A549 (cell line): ENCODE measurements around the gene ANO7. TPM values are rescaled to one million over a fixed set of nuclear protein-coding genes. Genes with fewer than 3 reads are reported as not detected.

Source experiments
- ATAC-seq, 2 experiments: fragments of 200-7000 bp in 1 of 2; fragments of >200 bp in 1 of 2; cut with Nextera tagmentation in 1 of 2; cut with Tn5 transposase in 1 of 2; 3 replicates each; pipeline versions ENCODE4 v1.8.0 to v1.9.1; 2018 to 2020; ENCODE audit warnings: mild to moderate bottlenecking in 1 of 2, moderate library complexity in 1 of 2
- CTCF ChIA-PET: fragments of 300-600 bp; sonication (Branson Sonifier 250); formaldehyde crosslinking; extraction: SDS; loops from one replicate; lab custom pipeline; 2021; ENCODE audit warnings: antibody characterized with exemption, inconsistent platforms; lab: Yijun Ruan, JAX
- POLR2A ChIA-PET: fragments of 350-600 bp; formaldehyde crosslinking; extraction: SDS; loops from one replicate; lab custom pipeline; 2021; ENCODE audit warnings: antibody characterized with exemption, inconsistent platforms; lab: Yijun Ruan, JAX
- DNase-seq, 2 experiments: peaks; one replicate each; pipeline versions ENCODE4 v3.0.0 to v3.0.0-alpha.2; 2011 to 2016; ENCODE audit warnings: low read depth in 1 of 2, low spot score in 1 of 2
- FAIRE-seq: peaks from 2 replicates; lab custom pipeline; 2011; peaks lifted over from hg19 to GRCh38; lab: Jason Lieb, UNC
- H3K27ac ChIP-seq, 2 experiments: fragments of >200 bp; sonication (Bioruptor Twin); formaldehyde crosslinking; 3 replicates each; pipeline ENCODE4 v1.5.1; 2016 to 2017
- H3K4me1 ChIP-seq: fragments of >200 bp; sonication (Bioruptor Twin); formaldehyde crosslinking; 3 replicates; pipeline ENCODE4 v1.6.1; 2016
- H3K4me2 ChIP-seq: fragments of >200 bp; sonication (Bioruptor Twin); formaldehyde crosslinking; 3 replicates; pipeline ENCODE4 v1.6.1; 2016
- H3K4me3 ChIP-seq: fragments of >200 bp; sonication (Bioruptor Twin); formaldehyde crosslinking; 3 replicates; pipeline ENCODE4 v1.5.1; 2016
- H3K9me3 ChIP-seq: fragments of >200 bp; sonication (Bioruptor Twin); formaldehyde crosslinking; 3 replicates; pipeline ENCODE4 v1.6.1; 2016
- CEBPB ChIP-seq, 2 experiments: fragments of >200 bp in 1 of 2; sonication (Bioruptor Twin) in 1 of 2; formaldehyde crosslinking in 1 of 2; IDR thresholded peaks; 2 replicates each; pipeline ENCODE4 v1.6.1; 2012 to 2016
- CHD2 ChIP-seq: fragments of 150-350 bp; IDR thresholded peaks from 2 replicates; pipeline ENCODE4 v1.6.1; 2014; ENCODE audit warnings: low read length; ENCODE audit not compliant: partially characterized antibody
- FOSB ChIP-seq: fragments of 250-450 bp; sonication (Bioruptor Pico); IDR thresholded peaks from 2 replicates; pipeline ENCODE4 v1.5.0; 2020; ENCODE audit warnings: mild to moderate bottlenecking, moderate library complexity
- FOSL2 ChIP-seq, 2 experiments: fragments of 450-650 bp in 1 of 2; fragments of >200 bp in 1 of 2; sonication (Bioruptor Twin) in 1 of 2; formaldehyde crosslinking; IDR thresholded peaks; 2 replicates each; pipeline versions ENCODE4 v1.5.0 to v1.6.1; 2016 to 2020; ENCODE audit warnings: mild to moderate bottlenecking in 1 of 2, moderate library complexity in 1 of 2
- HES2 ChIP-seq: fragments of >200 bp; sonication (Bioruptor Twin); formaldehyde crosslinking; IDR thresholded peaks from 2 replicates; pipeline ENCODE4 v1.6.1; 2016
- HOXB5 ChIP-seq: fragments of 250-450 bp; sonication (Bioruptor Pico); IDR thresholded peaks from 2 replicates; pipeline ENCODE4 v1.5.0; 2020; ENCODE audit warnings: mild to moderate bottlenecking, moderate library complexity
- JUNB ChIP-seq: fragments of >200 bp; sonication (Bioruptor Twin); formaldehyde crosslinking; IDR thresholded peaks from 2 replicates; pipeline ENCODE4 v1.6.1; 2016
- KDM1A ChIP-seq: fragments of 200-600 bp; sonication (generic); IDR thresholded peaks from 2 replicates; pipeline ENCODE4 v1.6.1; 2016; ENCODE audit warnings: low read depth, mild to moderate bottlenecking
- KDM5A ChIP-seq: fragments of 200-600 bp; sonication (generic); IDR thresholded peaks from 2 replicates; pipeline ENCODE4 v1.6.1; 2016; ENCODE audit warnings: antibody characterized with exemption, mild to moderate bottlenecking
- MAFK ChIP-seq: fragments of 450-650 bp; IDR thresholded peaks from 2 replicates; pipeline ENCODE4 v1.6.1; 2014; ENCODE audit not compliant: partially characterized antibody
- NFE2L2 ChIP-seq: fragments of 150-350 bp; conservative IDR thresholded peaks from 2 replicates; pipeline ENCODE4 v1.6.1; 2014; ENCODE audit warnings: low read length
- PBX3 ChIP-seq: IDR thresholded peaks from 2 replicates; pipeline ENCODE4 v1.6.1; 2012
- PHF8 ChIP-seq: fragments of 200-600 bp; sonication (generic); IDR thresholded peaks from 2 replicates; pipeline ENCODE4 v1.6.1; 2016; ENCODE audit warnings: low read depth, mild to moderate bottlenecking, antibody characterized with exemption, moderate library complexity, borderline replicate concordance
- POLR2AphosphoS2 ChIP-seq: conservative IDR thresholded peaks from 2 replicates; pipeline ENCODE4 v1.6.1; 2012; ENCODE audit warnings: low read length, improper control_type of control experiment, inconsistent platforms
- RARB ChIP-seq: fragments of 250-450 bp; sonication (Bioruptor Pico); IDR thresholded peaks from 2 replicates; pipeline ENCODE4 v1.8.0; 2021; ENCODE audit warnings: mild to moderate bottlenecking, moderate library complexity
- RNF2 ChIP-seq: fragments of 200-600 bp; sonication (generic); IDR thresholded peaks from 2 replicates; pipeline ENCODE4 v1.6.1; 2016; ENCODE audit warnings: low read depth, mild to moderate bottlenecking, antibody characterized with exemption, moderate library complexity, borderline replicate concordance
- SMC3 ChIP-seq: fragments of >200 bp; sonication (Bioruptor Twin); formaldehyde crosslinking; IDR thresholded peaks from 3 replicates; pipeline ENCODE4 v1.6.1; 2018; ENCODE audit warnings: inconsistent platforms
- SREBF2 ChIP-seq: fragments of 450-650 bp; IDR thresholded peaks from 2 replicates; pipeline ENCODE4 v1.6.1; 2014; ENCODE audit warnings: mild to moderate bottlenecking, moderate library complexity
- USF2 ChIP-seq: fragments of 450-650 bp; IDR thresholded peaks from 2 replicates; pipeline ENCODE4 v1.6.1; 2014; ENCODE audit warnings: antibody characterized with exemption
- ZSCAN20 ChIP-seq: fragments of 250-450 bp; sonication (Bioruptor Pico); IDR thresholded peaks from 2 replicates; pipeline ENCODE4 v1.8.0; 2022; ENCODE audit warnings: mild to moderate bottlenecking, moderate library complexity
- WGBS: methylation state at CpG from one replicate; pipeline ENCODE4 v1.1.6; 2017; ENCODE audit errors: missing lambda C conversion rate; 5-methylcytosine and 5-hydroxymethylcytosine counted together
- polyA plus RNA-seq, 4 experiments: library from polyadenylated mRNA; depleted of rRNA in 3 of 4; stranded (reverse); fragments of >200 nt; fragmentation: RNase III in 1 of 4; extraction: RNeasy Plus Mini Kit Qiagen cat#74134 plus additional on column Dnase treatment in 1 of 4; gene quantifications; 2 replicates in 3 of 4; 3 replicates in 1 of 4; pipeline ENCODE4 v1.2.3, GENCODE V29; 2011 to 2017

Gene ANO7
- polyA plus RNA-seq, 2 of the 4 experiments (the other 2 are of a cell fraction) = 0.92 to 2.7 TPM

GRCh38 chr2:241229563-241230401, 41.3 kb downstream of the ANO7 start:
- POLR2A ChIA-PET = no interaction called here
- FAIRE-seq (no peak), DNase-seq (no peak), ATAC-seq (no peak)
- Histone ChIP-seq H3K9me3 (no peaks in the 10 kb centered on the region), H3K4me2 (no peak overlapping the region), H3K4me1 (no peaks in the 10 kb centered on the region), H3K4me3 (no peak overlapping the region), H3K27ac (no peak overlapping the region)
- CTCF ChIA-PET = interaction anchor here (1.1 kb wide), 1 partner anchor 379 kb away, joined by 5 read pairs; no protein-coding TSS in a partner anchor
- TF ChIP-seq KDM1A (no peak), FOSL2 (IDR thresholded peaks at IDR 0.05) (no peak), FOSL2 (CRISPR knock-in tag; IDR thresholded peaks at IDR 0.05) (no peak), MAFK (no peak), HOXB5 (CRISPR knock-in tag) (no peak), POLR2AphosphoS2 (no peak), CEBPB (IDR thresholded peaks at IDR 0.05) (no peak), RNF2 (no peak), CHD2 (no peak), FOSB (no peak), ZSCAN20 (CRISPR knock-in tag) (no peak), KDM5A (no peak), SREBF2 (no peak), HES2 (no peak), SMC3 (no peak), PHF8 (no peak), JUNB (no peak)
- 90% methylated on average over 23 of the region's 29 CpGs for WGBS

GRCh38 chr2:241230435-241230834, 42.0 kb downstream of the ANO7 start:
- POLR2A ChIA-PET = no interaction called here
- 94% methylated on average over 19 of the region's 19 CpGs for WGBS
- no peak for FAIRE-seq

More at GRCh38 chr2:241230435-241230834, 42.0 kb downstream of the ANO7 start:
- H3K9me3 ChIP-seq = no peaks in the 10 kb centered on the region
- DNase-seq = no peak
- H3K4me2 ChIP-seq = no peak overlapping the region
- no peak overlapping the region for H3K4me3 ChIP-seq
- no peak for ATAC-seq
- no peaks in the 10 kb centered on the region for H3K4me1 ChIP-seq
- no peak overlapping the region for H3K27ac ChIP-seq
- TF ChIP-seq USF2 (no peak), RARB (CRISPR knock-in tag) (no peak), PBX3 (no peak), NFE2L2 (no peak), SREBF2 (no peak), CEBPB (IDR thresholded peaks at IDR 0.05) (no peak), FOSL2 (IDR thresholded peaks at IDR 0.05) (no peak), FOSL2 (CRISPR knock-in tag; IDR thresholded peaks at IDR 0.05) (no peak)
- CTCF ChIA-PET = interaction anchor here (2.3 kb wide), 1 partner anchor 23 kb away, joined by 5 read pairs; no protein-coding TSS in a partner anchor
